GOT3 (cell line): Measurements from ENCODE around the gene STK32C.
"Not testable (repeated sequence)": the region's sequence is repeated elsewhere in the genome, so short reads cannot be mapped to it uniquely, and the experiment has no call there.

Experiments used
- DNase-seq: peaks from one replicate; lab custom pipeline; 2025; ENCODE audit warnings: mixed read lengths; lab: John Stamatoyannopoulos, UW

Gene STK32C

GRCh38 chr10:132281915-132282666 lies 25.7 kb downstream of the STK32C start:
- no peak for DNase-seq

- DNase-seq = no peak
Measured at GRCh38 chr10:132280646-132281074, 27.1 kb downstream of the STK32C start.

GRCh38 chr10:132279873-132280645 lies 27.7 kb downstream of the STK32C start:
- no peak for DNase-seq

- DNase-seq = no peak
Measured at GRCh38 chr10:132277311-132277741, 30.4 kb downstream of the STK32C start.

GRCh38 chr10:132276706-132277105 lies 31.0 kb downstream of the STK32C start:
- DNase-seq = no peak

- no peak for DNase-seq
Measured at GRCh38 chr10:132276179-132276675, 31.5 kb downstream of the STK32C start.

- no peak for DNase-seq
Measured at GRCh38 chr10:132275426-132276178, 32.1 kb downstream of the STK32C start.

GRCh38 chr10:132274986-132275385 lies 32.8 kb downstream of the STK32C start:
- DNase-seq = no peak

- no peak for DNase-seq
Measured at GRCh38 chr10:132274581-132274980, 33.2 kb downstream of the STK32C start.

GRCh38 chr10:132273966-132274365 lies 33.8 kb downstream of the STK32C start:
- no peak for DNase-seq

GRCh38 chr10:132273304-132273944 lies 34.3 kb downstream of the STK32C start:
- no peak for DNase-seq

- no peak for DNase-seq
Measured at GRCh38 chr10:132272231-132272971, 35.3 kb downstream of the STK32C start.

GRCh38 chr10:132271458-132272230 lies 36.1 kb downstream of the STK32C start:
- no peak for DNase-seq

- DNase-seq = no peak
Measured at GRCh38 chr10:132270721-132271457, 36.9 kb downstream of the STK32C start.

GRCh38 chr10:132270256-132270655 lies 37.5 kb downstream of the STK32C start:
- DNase-seq = no peak

- no peak for DNase-seq
Measured at GRCh38 chr10:132269266-132270230, 38.2 kb downstream of the STK32C start.

GRCh38 chr10:132267916-132268315 lies 39.8 kb downstream of the STK32C start:
- not testable (repeated sequence) for DNase-seq

- DNase-seq = no peak
Measured at GRCh38 chr10:132266594-132267161, 41.1 kb downstream of the STK32C start.
